Lower leg skin (tissue), 4 donors: ENCODE data around the gene MLLT11. TPM values are rescaled to one million over a fixed set of nuclear protein-coding genes. Genes with fewer than 3 reads are reported as not detected.
"Not testable (repeated sequence)": the region's sequence is repeated elsewhere in the genome, so short reads cannot be mapped to it uniquely, and the experiment has no call there.

Source experiments
- DNase-seq, 2 donors: peaks; one replicate each; pipeline ENCODE4 v3.0.0-alpha.2; 2019; ENCODE audit warnings: low spot score in 2 of 2
- H3K4me3 ChIP-seq: fragments of 200-600 bp; sonication (generic); 2 replicates; pipeline ENCODE4 v1.5.1; 2017; ENCODE audit warnings: mild to moderate bottlenecking, low read depth; ENCODE audit not compliant: poor library complexity, severe bottlenecking
- POLR2A ChIP-seq, 2 donors: fragments of 450-650 bp; IDR thresholded peaks; one replicate each; pipeline ENCODE4 v1.6.1; 2016 to 2017; ENCODE audit warnings: antibody characterized with exemption in 2 of 2, mild to moderate bottlenecking in 1 of 2, moderate library complexity in 1 of 2
- WGBS, 2 donors: methylation state at CpG; one replicate each; pipeline ENCODE4 v1.1.5; 2018; 5-methylcytosine and 5-hydroxymethylcytosine counted together
- intact Hi-C: fragments of 100-400 bp; cut with DNase I; formaldehyde crosslinking; loops from one replicate; pipeline ENCODE4 v1.15.0; 2023; ENCODE audit warnings: low total_unique reads
- total RNA-seq, 4 donors: library from RNA; depleted of rRNA; stranded (reverse); fragments of >200 nt; gene quantifications; one replicate each; pipeline ENCODE4 v1.1.0, GENCODE V29; 2016
- TF ChIP-seq, protein P1 (sequence below), 3 donors: fragments of 450-650 bp; IDR thresholded peaks; one replicate each; pipeline ENCODE4 v1.5.1; 2016; ENCODE audit warnings: antibody characterized with exemption in 3 of 3, mild to moderate bottlenecking in 3 of 3, moderate library complexity in 2 of 3

MLLT11 gene
- total RNA-seq, 4 donors from 2014 or later, result 0.47 to 1.6 (median 0.70) TPM

DNA sequence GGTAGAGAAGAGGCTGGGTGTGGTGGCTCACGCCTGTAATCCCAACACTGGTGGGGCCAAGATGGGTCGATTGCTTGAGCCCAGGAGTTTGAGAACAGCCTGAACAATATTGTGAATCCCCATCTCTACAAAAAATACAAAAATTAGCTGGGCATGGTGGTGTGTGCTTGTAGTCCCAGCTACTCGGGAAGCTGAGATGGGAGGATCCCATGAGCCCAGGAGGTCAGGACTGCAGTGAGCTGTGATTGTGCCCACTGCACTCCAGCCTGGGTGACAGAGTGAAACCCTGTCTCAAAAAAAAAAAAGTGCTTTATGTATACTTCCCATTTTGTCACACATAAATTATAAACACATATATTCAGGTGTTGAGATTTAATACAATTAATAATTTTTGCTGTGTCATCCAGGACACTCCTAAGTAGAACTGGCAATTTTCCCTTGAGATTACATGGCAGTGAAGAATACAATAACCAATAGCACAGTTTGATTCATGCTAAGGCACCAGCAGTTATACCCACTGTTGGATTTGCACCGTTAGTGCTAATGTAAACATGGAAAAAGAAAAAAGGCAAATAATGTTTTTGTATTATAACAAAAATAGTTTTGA, 25.9 kb downstream of the MLLT11 start:
- intact Hi-C loops, result no loop called here
- no peak overlapping the region for H3K4me3 ChIP-seq
- TF ChIP-seq, protein P1, sequence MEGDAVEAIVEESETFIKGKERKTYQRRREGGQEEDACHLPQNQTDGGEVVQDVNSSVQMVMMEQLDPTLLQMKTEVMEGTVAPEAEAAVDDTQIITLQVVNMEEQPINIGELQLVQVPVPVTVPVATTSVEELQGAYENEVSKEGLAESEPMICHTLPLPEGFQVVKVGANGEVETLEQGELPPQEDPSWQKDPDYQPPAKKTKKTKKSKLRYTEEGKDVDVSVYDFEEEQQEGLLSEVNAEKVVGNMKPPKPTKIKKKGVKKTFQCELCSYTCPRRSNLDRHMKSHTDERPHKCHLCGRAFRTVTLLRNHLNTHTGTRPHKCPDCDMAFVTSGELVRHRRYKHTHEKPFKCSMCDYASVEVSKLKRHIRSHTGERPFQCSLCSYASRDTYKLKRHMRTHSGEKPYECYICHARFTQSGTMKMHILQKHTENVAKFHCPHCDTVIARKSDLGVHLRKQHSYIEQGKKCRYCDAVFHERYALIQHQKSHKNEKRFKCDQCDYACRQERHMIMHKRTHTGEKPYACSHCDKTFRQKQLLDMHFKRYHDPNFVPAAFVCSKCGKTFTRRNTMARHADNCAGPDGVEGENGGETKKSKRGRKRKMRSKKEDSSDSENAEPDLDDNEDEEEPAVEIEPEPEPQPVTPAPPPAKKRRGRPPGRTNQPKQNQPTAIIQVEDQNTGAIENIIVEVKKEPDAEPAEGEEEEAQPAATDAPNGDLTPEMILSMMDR (IDR thresholded peaks at IDR 0.05), result no peak
- TF ChIP-seq POLR2A (IDR thresholded peaks at IDR 0.05), result no peak
- 75 to 76% methylated on average over 4 of the region's 4 CpGs for WGBS, 2 donors
- DNase-seq, result peak in 1 of 2 donors; percentile 32

DNA sequence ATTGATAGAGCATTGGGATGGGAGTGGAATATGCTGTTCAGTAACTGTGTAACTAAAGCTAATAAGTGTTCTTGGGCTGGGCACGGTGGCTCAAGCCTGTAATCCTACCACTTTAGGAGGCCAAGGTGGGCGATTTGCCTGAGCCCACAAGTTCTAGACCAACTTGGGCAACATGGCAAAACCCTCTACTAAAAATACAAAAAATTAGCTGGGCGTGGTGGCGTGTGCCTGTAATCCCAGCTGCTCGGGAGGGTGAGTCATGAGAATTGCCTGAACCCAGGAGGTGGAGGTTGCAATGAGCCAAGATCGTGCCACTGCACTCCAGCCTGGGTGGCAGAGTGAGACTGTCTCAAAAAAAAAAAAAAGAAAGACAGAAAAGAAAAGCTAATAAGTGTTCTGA, 37.2 kb downstream of the MLLT11 start:
- intact Hi-C loops, DNase-seq, H3K4me3 ChIP-seq: not testable (repeated sequence)
- 66 to 77% methylated on average over 6 of the region's 6 CpGs for WGBS, 2 donors

DNA sequence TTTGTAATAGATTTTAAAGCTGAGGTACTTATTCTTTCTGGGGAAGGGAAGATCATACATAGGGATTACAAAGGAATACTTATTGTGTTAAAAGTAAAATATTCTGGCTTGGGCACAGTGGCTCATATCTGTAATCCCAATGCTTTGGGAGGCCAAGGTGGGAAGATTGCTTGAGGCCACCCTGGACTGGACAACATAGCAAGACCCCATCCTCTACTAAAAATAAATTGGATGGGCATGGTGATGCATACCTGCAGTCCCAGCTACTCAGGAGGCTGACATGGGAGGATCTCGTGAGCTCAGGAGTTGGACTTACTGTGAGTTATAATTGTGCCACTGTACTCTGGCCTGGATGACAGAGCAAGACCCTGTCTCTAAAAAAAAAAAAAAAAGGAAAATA, 37.9 kb downstream of the MLLT11 start:
- intact Hi-C loops, result no loop called here
- WGBS, 2 donors, result 86 to 96% methylated on average over 1 of the region's 1 CpG
- no peak overlapping the region for H3K4me3 ChIP-seq

DNA sequence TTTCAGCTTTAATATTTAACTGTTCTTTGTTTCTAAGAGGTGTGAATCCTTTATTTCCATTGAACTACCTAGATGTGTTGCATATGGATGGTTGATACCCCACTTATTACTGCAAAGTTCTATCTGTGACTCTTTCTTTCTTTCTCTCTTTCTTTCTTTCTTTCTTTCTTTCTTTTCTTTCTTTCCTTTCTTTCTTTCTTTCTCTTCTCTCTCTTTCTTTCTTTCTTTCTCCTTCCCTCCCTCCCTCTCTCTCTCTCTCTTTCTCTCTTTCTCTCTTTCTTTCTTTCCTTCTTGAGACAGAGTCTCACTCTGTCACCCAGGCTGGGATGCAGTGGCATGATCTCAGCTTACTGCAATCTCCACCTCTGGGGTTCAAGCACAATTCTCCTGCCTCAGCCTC, 44.4 kb downstream of the MLLT11 start:
- TF ChIP-seq, protein P1 (IDR thresholded peaks at IDR 0.05), result no peak
- no peak for TF ChIP-seq POLR2A (IDR thresholded peaks at IDR 0.05)
- H3K4me3 ChIP-seq, result no peak overlapping the region
- intact Hi-C loops, result loop anchor here (10.0 kb wide), 1 partner anchor 50 kb away; the partner anchor contains the start of gene TNFAIP8L2
- DNase-seq, result no peak

More for the DNA sequence above, 37.9 kb downstream of the MLLT11 start:
- DNase-seq, result no peak
- TF ChIP-seq POLR2A (IDR thresholded peaks at IDR 0.05), result no peak
- TF ChIP-seq, protein P1 (IDR thresholded peaks at IDR 0.05), result no peak

- WGBS, 2 donors, result 59 to 67% methylated on average over 2 of the region's 2 CpGs
- DNase-seq, result no peak
- H3K4me3 ChIP-seq, result no peak overlapping the region
- intact Hi-C loops, result loop anchor here (10.0 kb wide), 1 partner anchor 48 kb away; the partner anchor contains the start of gene TNFAIP8L2
- TF ChIP-seq POLR2A (IDR thresholded peaks at IDR 0.05), result no peak
- TF ChIP-seq, protein P1 (IDR thresholded peaks at IDR 0.05), result no peak
Measured at GRCh38 chr1:151106894-151107293, 46.7 kb downstream of the MLLT11 start.

GRCh38 chr1:151108331-151108730, 48.1 kb downstream of the MLLT11 start:
- WGBS, 2 donors, result 93 to 96% methylated on average over 5 of the region's 5 CpGs
- no peak overlapping the region for H3K4me3 ChIP-seq
- TF ChIP-seq, protein P1 (IDR thresholded peaks at IDR 0.05), result no peak
- no peak for TF ChIP-seq POLR2A (IDR thresholded peaks at IDR 0.05)
- no peak for DNase-seq
- intact Hi-C loops, result loop anchor here (10.0 kb wide), 1 partner anchor 46 kb away; the partner anchor contains the start of gene TNFAIP8L2
